Superior temporal gyrus (tissue), 1 donor: ENCODE data around the gene TOM1.
A peak's percentile ranks its signal among the peaks of the same experiment; 100 is the strongest.
"Not testable (repeated sequence)": the region's sequence is repeated elsewhere in the genome, so short reads cannot be mapped to it uniquely, and the experiment has no call there.

Experiments
- DNase-seq: peaks from one replicate; pipeline ENCODE4 v3.0.0-alpha.2; 2016; ENCODE audit errors: extremely low spot score

The TOM1 gene

GRCh38 chr22:35345808-35346505, 46.3 kb downstream of the TOM1 start:
- DNase-seq = no peak

GRCh38 chr22:35346596-35347220, 47.0 kb downstream of the TOM1 start:
- no peak for DNase-seq

- no peak for DNase-seq
Measured at GRCh38 chr22:35347462-35347861, 47.8 kb downstream of the TOM1 start.

GRCh38 chr22:35348026-35348590, 48.4 kb downstream of the TOM1 start:
- no peak for DNase-seq

- no peak for DNase-seq
Measured at GRCh38 chr22:35348703-35349102, 49.0 kb downstream of the TOM1 start.

GRCh38 chr22:35349368-35349703, 49.6 kb downstream of the TOM1 start:
- no peak for DNase-seq

GRCh38 chr22:35349704-35350538, 50.2 kb downstream of the TOM1 start:
- DNase-seq = no peak

GRCh38 chr22:35350539-35351503, 51.1 kb downstream of the TOM1 start:
- peak; percentile 78 for DNase-seq

GRCh38 chr22:35352214-35353111, 52.8 kb downstream of the TOM1 start:
- DNase-seq = no peak

- no peak for DNase-seq
Measured at GRCh38 chr22:35353318-35353717, 53.6 kb downstream of the TOM1 start.

- DNase-seq = no peak
Measured at GRCh38 chr22:35354068-35354467, 54.4 kb downstream of the TOM1 start.

GRCh38 chr22:35357883-35358621, 58.4 kb downstream of the TOM1 start:
- no peak for DNase-seq

GRCh38 chr22:35359380-35360065, 59.8 kb downstream of the TOM1 start:
- DNase-seq = no peak

GRCh38 chr22:35361001-35361558, 61.4 kb downstream of the TOM1 start:
- no peak for DNase-seq

GRCh38 chr22:35363566-35364086, 63.9 kb downstream of the TOM1 start:
- DNase-seq = no peak

- not testable (repeated sequence) for DNase-seq
Measured at GRCh38 chr22:35364230-35364629, 64.5 kb downstream of the TOM1 start.

GRCh38 chr22:35367331-35367886, 67.7 kb downstream of the TOM1 start:
- no peak for DNase-seq

- no peak for DNase-seq
Measured at GRCh38 chr22:35368386-35368785, 68.7 kb downstream of the TOM1 start.
